Lower leg skin (tissue), 3 donors: ENCODE data around the gene ANO10.

Experiments
- POLR2A ChIP-seq, 2 donors: fragments of 450-650 bp; IDR thresholded peaks; one replicate each; pipeline ENCODE4 v1.6.1; 2016 to 2017; ENCODE audit warnings: antibody characterized with exemption in 2 of 2, mild to moderate bottlenecking in 1 of 2, moderate library complexity in 1 of 2
- TF ChIP-seq, protein P1 (sequence below), 3 donors: fragments of 450-650 bp; IDR thresholded peaks; one replicate each; pipeline ENCODE4 v1.5.1; 2016; ENCODE audit warnings: antibody characterized with exemption in 3 of 3, mild to moderate bottlenecking in 3 of 3, moderate library complexity in 2 of 3

DNA sequence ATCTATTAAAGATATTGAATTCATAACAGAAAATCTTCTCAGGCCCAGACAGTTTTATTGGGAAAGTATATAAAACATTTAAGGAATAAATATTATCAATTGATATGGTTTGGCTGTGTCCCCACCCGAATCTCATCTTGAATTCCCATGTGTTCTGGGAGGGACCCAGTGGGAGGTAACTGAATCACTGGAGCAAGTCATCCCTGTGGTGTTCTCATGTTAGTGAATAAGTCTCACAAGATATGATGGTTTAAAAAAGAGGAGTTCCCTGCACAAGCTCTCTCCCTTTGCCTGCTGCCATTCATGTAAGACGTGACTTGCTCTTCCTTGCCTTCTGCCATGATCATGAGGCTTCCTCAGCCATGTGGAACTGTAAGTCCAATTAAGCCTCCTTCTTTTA lies 160.5 kb downstream of the ANO10 start:
- TF ChIP-seq, protein P1, sequence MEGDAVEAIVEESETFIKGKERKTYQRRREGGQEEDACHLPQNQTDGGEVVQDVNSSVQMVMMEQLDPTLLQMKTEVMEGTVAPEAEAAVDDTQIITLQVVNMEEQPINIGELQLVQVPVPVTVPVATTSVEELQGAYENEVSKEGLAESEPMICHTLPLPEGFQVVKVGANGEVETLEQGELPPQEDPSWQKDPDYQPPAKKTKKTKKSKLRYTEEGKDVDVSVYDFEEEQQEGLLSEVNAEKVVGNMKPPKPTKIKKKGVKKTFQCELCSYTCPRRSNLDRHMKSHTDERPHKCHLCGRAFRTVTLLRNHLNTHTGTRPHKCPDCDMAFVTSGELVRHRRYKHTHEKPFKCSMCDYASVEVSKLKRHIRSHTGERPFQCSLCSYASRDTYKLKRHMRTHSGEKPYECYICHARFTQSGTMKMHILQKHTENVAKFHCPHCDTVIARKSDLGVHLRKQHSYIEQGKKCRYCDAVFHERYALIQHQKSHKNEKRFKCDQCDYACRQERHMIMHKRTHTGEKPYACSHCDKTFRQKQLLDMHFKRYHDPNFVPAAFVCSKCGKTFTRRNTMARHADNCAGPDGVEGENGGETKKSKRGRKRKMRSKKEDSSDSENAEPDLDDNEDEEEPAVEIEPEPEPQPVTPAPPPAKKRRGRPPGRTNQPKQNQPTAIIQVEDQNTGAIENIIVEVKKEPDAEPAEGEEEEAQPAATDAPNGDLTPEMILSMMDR (IDR thresholded peaks at IDR 0.05): no peak
- no peak for TF ChIP-seq POLR2A (IDR thresholded peaks at IDR 0.05)
